ENCODE data around the gene FGGY.

DNA sequence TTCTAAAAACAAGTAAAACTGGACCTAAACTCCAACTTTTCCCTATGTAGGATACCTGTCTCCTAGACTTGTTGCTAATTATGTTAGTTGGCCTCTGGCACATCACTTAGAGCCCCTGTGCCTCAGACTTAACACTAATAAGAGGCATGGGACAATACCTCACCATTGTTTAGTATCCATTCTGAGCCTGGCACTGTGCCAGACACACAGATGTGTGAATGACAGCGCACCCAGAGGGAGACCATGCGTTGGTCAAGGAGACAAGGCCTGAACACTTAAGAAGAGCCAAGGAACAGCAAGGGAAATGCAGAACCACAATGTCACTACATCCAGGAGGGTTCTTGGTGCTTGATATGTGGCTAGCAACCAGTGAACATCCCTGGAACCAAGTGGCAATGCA is 189.1 kb downstream of the FGGY start:
- TF ChIP-seq, protein P1, sequence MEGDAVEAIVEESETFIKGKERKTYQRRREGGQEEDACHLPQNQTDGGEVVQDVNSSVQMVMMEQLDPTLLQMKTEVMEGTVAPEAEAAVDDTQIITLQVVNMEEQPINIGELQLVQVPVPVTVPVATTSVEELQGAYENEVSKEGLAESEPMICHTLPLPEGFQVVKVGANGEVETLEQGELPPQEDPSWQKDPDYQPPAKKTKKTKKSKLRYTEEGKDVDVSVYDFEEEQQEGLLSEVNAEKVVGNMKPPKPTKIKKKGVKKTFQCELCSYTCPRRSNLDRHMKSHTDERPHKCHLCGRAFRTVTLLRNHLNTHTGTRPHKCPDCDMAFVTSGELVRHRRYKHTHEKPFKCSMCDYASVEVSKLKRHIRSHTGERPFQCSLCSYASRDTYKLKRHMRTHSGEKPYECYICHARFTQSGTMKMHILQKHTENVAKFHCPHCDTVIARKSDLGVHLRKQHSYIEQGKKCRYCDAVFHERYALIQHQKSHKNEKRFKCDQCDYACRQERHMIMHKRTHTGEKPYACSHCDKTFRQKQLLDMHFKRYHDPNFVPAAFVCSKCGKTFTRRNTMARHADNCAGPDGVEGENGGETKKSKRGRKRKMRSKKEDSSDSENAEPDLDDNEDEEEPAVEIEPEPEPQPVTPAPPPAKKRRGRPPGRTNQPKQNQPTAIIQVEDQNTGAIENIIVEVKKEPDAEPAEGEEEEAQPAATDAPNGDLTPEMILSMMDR (IDR thresholded peaks at IDR 0.05; ENCODE audit: borderline replicate concordance, extremely low read depth, low read length, poor library complexity, severe bottlenecking) = no peak
- TF ChIP-seq EZH2 (IDR thresholded peaks at IDR 0.05; ENCODE audit: borderline replicate concordance, low read depth, low read length, severe bottlenecking) = no peak

All from DND-41 (cell line).